ENCODE results near the gene ESPL1.

The ESPL1 gene

DNA sequence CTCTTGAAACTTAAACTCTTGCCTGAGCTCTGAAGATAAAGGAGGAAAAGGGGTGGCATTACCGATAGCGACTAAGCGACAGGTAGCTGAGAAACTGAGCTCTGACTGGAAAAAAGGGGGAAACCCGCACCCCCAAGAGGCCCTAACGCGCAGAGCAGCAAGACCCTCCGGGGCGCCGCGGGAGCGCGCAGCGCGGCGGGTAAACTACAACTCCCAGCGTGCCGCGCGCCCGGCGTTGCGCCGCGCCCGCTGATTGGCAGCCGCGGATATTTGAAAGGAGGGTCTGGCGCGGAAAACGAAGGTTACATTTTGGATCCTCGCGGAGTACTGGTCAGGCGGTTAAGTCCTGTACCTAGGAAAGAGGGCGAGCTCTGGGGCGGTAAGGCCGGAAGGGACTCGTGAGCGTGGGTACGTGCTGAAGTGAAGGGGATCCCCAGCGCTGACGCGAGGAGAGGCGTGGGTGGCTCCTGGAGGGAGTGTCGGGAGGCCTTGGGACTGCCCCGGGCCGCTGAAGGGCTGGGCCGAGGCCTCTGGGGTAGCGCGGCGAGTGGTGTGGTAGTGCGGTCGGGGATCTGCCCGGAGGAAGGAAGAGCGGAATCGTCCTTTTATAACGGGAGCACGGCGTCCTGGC lies at the start of gene ESPL1:
Gene ESPL1 (plus strand): TSS at position 301 of the 631 bp plus-strand sequence. CDS start 468 bp downstream, outside the sequence.
- peak; percentile 58 for DNase-seq

DNA sequence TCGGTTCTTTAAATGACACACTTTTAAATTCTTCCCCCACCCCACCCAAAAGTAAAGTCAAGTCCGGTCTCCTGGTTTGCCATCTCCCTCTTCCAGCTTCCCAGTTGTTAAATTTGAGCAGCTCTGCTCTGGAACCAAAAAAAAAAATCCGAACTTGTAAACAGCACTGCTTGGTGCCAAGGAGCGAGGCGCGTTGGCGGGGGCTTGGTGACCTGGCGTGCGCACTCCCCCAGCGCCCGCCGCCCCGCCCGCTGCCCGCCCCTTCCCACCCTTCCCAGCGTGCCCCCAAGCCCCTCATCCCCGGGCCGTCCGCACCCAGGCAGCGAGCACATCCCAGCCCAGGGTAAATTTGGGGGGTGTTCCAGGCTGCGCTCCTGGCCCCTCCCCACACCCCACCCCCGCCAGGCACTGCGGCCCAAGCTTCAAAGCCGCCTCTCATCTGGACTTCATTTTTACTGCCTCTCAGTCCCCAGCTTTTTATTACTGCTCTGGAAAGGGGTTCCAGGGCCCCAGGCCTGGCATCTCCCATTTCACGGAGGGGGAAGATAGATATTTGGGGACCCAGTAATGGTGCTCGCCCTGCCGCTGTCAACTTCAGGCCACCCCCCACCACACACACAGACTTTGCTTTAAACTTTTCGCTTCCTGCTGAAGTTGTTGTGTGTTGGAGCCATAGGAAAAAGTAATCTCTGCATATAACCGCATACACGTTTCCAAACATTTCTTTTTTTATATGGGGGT lies 49.4 kb upstream of the ESPL1 start:
- DNase-seq: no peak

DNA sequence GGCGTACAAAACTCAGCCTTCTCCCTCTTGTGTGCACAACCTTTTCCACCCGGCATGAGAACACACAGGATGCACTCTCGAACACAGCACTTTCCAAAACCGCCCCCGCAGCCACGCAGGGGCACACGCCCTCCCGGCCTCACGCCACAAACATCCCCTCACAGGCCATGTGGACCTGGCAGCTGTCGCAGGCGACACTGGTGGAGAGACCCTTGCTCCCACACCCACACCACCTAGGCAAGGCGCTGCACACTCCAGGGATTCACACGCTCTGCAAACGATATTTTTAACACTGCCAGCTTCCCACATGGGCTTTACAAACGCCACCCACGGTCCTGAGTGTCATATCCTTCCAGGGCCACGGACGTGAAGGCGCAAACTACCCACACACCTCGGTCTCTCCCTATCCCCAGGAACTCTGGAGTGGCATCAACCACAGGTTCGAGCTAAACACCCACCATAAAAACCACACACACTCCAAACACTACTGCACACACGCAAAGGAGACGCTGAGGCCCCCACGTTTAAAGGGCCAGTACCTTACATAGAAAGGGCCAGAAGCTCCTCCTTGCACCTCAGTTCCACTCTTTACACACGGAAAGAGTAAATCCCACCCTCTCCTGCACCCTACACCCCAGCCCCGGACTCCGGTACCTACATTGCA lies 48.7 kb upstream of the ESPL1 start:
- DNase-seq: no peak

GRCh38 chr12:53219956-53220693 lies 48.0 kb upstream of the ESPL1 start:
- DNase-seq: peak; percentile 51

GRCh38 chr12:53220694-53221202 lies 47.4 kb upstream of the ESPL1 start:
- DNase-seq: peak; percentile 91

GRCh38 chr12:53221203-53222080 lies 46.7 kb upstream of the ESPL1 start:
- DNase-seq: no peak

GRCh38 chr12:53222170-53222721 lies 45.9 kb upstream of the ESPL1 start:
- no peak for DNase-seq

DNA sequence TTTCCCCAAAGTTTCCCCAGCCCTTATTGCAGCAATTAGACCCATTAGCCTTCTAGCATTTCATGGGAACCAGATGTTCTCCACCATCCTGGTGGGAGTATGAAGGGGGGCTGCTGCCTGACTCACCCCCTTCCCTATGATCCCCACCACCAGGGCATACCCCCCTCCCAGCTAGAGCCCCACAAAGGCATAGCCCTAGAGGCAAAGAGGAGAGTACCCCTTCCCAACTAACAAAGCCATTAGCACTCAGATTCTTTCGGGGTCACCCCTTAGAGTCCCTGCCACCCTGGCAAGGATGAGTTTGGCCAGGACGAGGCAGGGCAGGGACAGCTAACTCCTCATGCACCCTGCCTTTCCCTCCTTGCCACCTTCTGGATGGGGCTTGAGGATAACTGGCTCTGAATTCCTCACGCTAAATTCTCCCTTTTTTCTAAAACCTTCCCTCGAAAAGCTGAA lies 45.3 kb upstream of the ESPL1 start:
- DNase-seq: no peak

DNA sequence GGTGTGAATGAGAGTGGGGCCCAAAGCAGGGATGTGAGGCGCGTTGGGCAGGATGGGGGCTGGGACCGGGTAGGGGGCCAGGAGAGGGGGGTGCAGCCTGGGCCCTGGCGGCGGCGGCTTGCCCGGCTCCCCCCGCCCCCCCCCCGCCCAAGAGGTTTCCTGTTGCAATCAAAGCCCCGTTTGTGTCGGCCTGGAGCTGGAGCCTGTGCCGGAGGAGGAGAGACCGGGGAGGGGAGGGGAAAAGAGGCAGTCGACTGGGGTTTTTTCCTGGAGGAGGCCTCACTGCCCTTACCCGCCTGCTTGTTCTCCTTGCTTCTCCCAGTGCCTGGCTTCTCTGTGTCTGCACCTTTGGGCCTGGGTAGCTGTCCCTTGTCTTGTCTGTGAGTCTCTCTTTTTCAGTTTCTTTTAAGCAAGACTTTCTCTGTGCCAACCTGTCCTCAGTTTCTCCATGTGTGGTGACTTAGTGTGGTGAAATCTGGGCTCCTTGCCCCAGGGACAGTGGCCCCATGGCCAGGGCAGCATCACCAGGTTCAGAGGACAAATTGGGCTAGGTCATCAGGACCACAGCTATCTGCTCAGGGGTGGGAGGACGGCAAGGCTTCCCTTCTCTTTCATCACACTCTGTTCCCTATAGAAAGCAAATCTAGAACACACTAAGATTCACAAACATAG lies 44.6 kb upstream of the ESPL1 start:
- no peak for DNase-seq

DNA sequence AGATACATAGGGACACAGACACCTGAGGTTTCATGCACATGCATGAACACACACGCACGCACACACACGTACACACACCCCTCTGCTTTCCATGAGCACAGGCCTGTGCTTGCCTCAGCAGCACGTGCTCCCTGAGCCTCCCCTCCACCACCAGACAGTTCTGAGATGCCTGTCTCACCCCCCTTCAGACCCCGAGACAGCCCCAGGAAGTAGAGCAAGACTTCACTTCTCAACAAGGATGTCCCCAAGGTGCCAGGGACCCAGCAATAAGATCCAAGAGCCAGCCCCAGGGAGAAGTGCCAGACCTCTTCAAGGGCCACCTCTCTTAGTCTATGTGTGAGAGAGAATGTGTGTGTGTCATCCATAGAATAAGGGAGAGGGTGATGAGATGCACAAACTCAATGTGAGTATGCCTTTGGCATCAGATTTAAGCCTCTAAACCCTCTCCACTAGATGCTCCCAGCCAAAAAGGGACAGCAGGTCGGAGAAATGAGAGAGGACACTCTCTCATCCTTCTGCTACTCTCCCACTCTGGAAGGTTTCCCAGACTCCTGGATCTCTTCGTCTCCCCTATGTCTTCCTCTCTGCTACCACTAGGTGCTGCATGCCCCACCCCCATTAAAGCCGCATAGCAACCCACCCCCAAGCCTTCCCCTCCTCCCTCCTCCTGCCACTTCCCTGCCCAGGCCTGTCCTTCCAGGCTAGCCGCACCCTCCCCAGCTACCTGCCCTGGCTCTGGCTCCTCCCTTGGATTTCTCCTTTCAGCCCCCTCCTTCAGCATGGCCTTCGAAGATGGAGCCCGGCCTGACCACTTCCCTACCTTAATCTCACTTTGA lies 43.8 kb upstream of the ESPL1 start:
- DNase-seq: peak; percentile 52

DNA sequence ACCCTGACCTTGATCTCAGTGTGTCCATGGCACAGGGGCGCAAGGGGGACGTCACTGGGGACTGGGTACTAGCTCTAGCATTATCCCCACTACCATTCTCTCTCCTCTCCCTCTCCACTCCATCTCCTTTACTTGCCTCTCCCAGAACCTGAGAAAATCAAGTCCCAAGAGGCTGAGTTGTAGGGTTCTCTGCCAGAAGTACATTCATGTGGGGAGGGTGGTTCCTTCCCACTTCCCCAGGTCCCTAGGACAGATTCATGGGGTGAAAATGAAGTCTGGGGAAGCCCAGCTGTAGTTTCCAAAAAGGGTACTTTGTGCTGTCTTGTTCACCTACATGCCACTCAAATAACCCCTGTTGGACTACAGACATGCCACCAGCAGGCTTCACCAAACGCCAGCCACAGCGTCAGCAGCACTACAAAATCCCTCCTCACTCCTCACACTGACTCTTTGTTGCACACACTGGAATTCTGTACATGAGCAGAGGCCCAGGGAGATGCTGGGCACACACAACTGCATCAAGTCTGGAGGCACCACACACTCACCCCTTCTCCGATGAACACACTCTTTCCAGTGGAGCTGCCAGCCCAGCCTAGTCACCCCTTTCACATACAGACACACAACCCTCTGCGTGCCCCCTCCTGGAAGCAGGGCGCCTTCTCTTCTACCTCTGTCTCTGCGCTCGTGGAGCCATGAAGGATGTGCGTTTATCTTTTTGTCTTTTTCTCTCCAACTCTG lies 43.0 kb upstream of the ESPL1 start:
- no peak for DNase-seq

- no peak for DNase-seq
Measured at GRCh38 chr12:53225635-53226424, 42.3 kb upstream of the ESPL1 start.

DNA sequence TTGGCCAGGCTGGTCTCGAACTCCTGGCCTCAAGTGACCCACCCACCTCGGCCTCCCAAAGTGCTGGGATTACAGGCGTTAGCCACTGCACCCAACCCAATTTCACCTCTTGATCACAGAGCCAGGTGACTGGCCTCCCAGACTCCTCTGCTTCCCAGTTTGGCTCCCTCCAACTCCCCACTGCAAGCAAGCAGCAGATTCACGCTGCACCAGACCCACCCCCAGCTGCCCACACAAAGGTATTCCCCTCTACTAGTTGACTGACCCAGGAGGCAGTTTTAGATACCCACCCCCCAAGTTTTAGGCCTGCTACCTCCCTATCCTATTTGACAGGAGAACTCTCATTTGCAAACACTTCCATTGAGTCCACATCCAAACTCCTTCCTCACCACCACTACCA lies 41.3 kb upstream of the ESPL1 start:
- DNase-seq: no peak

DNA sequence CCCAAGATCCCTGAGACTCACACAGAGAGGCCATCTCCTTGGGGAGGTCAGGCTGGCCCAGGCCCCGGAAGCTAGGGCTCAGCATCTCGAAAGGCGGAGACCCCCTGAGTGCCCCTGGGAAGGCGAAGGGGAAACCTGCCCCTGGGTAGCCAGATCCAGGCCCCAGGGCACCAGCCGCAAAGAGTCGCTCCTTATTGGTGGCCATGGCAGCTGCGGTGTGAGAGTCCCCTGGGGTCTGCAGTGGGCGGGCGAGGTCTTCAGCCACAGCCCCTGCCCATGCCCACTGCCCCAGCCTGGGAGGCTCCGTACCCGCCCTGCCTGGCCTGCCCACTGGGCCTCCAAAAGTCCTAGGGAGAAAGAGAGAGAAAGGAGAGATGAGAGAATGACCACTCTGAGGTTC lies 40.8 kb upstream of the ESPL1 start:
- no peak for DNase-seq

DNA sequence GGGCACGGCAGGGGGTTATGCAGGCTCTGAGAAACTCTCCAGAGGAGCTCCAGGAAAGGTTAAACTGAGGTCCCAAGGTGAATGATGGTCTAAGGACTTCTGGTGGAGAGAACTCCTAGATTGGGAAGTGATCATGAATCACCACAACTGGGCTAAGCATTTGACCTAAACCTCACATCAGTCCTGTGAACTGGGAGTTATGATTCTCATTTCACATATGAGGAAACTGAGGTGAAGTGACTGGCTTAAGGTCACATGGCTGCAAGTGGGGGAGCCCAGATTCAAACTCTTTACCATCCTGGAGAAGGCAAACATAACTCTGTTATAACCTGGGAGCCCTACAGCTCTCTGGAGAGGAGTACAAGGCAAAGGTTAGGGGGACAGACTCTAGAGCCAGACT lies 40.3 kb upstream of the ESPL1 start:
- no peak for DNase-seq

- no peak for DNase-seq
Measured at GRCh38 chr12:53229454-53229853, 38.6 kb upstream of the ESPL1 start.

DNA sequence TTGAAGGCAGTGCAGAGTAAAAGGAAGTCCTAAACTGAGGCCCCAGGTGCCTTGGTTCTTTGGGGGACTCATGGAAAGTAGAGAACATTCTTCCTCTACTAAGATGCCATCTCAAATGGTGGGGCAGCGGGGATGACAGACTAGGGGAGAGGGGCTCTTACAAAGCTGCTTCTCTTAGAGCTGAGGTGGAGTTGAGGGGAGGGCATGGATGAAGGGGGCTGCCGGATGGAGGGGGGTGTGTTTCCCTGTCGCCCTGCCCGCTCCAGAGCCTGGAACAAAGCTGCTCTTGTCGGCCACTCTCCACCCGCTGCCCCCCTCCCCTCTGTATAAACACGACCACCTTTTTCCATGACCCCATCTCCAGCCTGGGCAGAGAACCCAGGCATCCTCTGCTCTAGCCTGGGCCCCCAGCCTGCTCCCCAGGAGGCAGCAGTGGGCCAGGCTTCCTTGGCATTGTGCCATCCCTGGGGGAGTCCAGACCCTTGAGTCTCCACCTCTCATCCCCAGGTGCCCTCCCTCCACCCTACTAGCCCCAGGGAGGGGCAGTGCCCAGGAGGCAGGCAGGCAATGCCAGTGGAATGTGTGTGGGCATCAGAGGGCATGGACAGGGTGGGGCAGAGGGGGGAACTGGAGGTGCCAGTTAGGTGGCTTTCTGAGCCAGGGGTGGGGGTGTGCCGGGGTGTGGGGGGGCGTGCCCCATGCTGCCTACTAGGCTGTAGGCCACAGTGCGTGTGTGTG lies 37.8 kb upstream of the ESPL1 start:
- no peak for DNase-seq

DNA sequence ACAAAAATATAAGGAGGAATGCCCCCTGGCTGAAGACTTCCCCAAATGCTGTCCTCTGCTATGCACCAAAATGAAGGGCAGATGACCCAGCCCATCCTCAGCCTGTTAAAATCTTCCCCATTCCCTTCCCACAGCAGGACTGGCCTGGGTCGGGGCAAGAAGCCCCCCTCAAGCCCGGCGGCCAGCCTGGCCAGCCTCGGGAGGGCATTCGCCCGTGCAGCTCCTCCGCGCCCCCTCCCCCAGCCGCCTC lies 36.5 kb upstream of the ESPL1 start:
- no peak for DNase-seq

Data from NCI-H510A (cell line).